Endothelial cell of umbilical vein (primary cell): ENCODE results near the gene TEX12.

Source experiments
- EZH2 ChIP-seq: IDR thresholded peaks from 2 replicates; pipeline ENCODE4 v1.6.1; 2012; ENCODE audit warnings: borderline replicate concordance, low read depth, mild to moderate bottlenecking, moderate library complexity, low read length, inconsistent platforms; ENCODE audit not compliant: severe bottlenecking
- TF ChIP-seq, protein P1 (sequence below), 2 donors: IDR thresholded peaks; 1 replicate in 1 of 2; 2 replicates in 1 of 2; pipeline ENCODE4 v1.5.1; 2011; ENCODE audit warnings: low read length in 2 of 2, mild to moderate bottlenecking in 2 of 2, moderate library complexity in 2 of 2, control low read depth in 1 of 2, inconsistent platforms in 1 of 2, low read depth in 1 of 2; ENCODE audit not compliant: insufficient read depth in 1 of 2; ENCODE audit errors: extremely low read depth in 1 of 2

GRCh38 chr11:112175599-112175952 is 8.4 kb downstream of the TEX12 start:
- no peak for TF ChIP-seq EZH2
- TF ChIP-seq, protein P1, sequence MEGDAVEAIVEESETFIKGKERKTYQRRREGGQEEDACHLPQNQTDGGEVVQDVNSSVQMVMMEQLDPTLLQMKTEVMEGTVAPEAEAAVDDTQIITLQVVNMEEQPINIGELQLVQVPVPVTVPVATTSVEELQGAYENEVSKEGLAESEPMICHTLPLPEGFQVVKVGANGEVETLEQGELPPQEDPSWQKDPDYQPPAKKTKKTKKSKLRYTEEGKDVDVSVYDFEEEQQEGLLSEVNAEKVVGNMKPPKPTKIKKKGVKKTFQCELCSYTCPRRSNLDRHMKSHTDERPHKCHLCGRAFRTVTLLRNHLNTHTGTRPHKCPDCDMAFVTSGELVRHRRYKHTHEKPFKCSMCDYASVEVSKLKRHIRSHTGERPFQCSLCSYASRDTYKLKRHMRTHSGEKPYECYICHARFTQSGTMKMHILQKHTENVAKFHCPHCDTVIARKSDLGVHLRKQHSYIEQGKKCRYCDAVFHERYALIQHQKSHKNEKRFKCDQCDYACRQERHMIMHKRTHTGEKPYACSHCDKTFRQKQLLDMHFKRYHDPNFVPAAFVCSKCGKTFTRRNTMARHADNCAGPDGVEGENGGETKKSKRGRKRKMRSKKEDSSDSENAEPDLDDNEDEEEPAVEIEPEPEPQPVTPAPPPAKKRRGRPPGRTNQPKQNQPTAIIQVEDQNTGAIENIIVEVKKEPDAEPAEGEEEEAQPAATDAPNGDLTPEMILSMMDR (IDR thresholded peaks at IDR 0.05; ENCODE audit: extremely low read depth in 1 of 2, insufficient read depth in 1 of 2, low read depth in 1 of 2, low read length in 2 of 2), result no peak
